ENCODE measurements around the gene SOX18.

GRCh38 chr20:64067733-64068307 lies 18.4 kb upstream of the SOX18 start:
- TF ChIP-seq CTCF (IDR thresholded peaks at IDR 0.05) (no peak), POLR2A (IDR thresholded peaks at IDR 0.05) (no peak)

Measured in uterus (tissue), 2 donors.